HG02798 (cell line): Measurements from ENCODE around the gene GIMAP1.
"Not testable (repeated sequence)": the region's sequence is repeated elsewhere in the genome, so short reads cannot be mapped to it uniquely, and the experiment has no call there.

Experiments used
- ATAC-seq: cut with Tn5 transposase; IDR thresholded peaks from one replicate; pipeline ENCODE4 v1.9.1; 2021; ENCODE audit warnings: mild to moderate bottlenecking; ENCODE audit not compliant: unreplicated experiment, poor library complexity

The GIMAP1 gene

GRCh38 chr7:150716368-150716767 lies at the start of gene GIMAP1:
TSS of gene GIMAP1 (plus strand) at chr7:150716613. CDS start at chr7:150719048, 2,435 bp downstream.
- peak; percentile 44 for ATAC-seq

DNA sequence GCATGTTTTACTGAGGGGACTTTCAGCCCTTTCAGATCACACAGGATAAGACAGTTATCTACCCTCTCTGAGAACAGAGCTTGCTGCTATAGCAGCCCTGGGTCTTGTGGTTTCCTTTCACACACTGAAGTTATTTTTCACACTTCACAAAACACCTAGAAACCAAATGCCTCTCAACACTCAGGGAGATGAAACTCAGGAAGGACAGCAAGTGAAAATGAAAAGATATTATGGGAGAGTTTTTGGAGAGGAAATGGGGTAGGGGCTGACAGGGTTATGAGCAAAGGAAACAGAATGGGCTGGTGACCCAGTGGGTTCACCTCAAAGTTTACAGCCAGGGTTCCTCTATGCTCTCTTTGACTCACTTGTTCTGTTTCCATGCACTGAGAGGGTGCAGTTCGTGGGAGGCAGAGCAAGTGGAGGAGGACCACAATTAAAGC lies 47.9 kb upstream of the GIMAP1 start:
- peak; percentile 82 for ATAC-seq

- no peak for ATAC-seq
These were observed 47.4 kb upstream of the GIMAP1 start for GRCh38 chr7:150668977-150669376.

DNA sequence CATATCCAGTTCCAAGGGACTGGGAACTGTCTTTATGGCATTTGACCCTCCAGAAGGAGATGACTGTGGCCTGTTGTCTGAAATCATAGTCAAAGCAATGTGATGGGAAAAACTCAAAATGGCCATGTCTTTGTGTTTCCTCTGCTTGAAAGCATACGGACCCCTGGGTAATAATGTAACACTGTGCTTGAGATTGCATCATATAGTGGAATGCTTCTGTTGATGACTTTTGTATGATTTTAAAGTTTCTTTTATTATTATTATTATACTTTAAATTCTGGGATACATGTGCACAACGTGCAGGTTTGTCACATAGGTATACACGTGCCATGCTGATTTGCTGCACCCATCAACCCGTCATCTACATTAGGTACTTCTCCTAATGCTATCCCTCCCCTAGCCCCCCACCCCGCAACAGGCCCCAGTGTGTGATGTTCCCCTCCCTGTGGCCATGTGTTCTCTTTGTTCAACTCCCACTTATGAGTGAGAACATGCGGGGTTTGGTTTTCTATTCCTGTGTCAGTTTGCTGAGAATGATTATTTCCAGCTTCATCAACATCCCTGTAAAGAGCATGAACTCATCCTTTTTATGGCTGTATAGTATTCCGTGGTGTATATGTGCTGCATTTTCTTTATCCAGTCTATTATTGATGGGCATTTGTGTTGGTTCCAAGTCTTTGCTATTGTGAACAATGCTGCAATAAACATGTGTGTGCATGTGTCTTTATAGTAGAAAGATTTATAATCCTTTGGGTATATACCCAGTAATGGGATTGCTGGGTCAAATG lies 44.4 kb upstream of the GIMAP1 start:
- not testable (repeated sequence) for ATAC-seq

- ATAC-seq = no peak
These were observed 40.7 kb upstream of the GIMAP1 start for GRCh38 chr7:150675714-150676113.

GRCh38 chr7:150676276-150676675 lies 40.1 kb upstream of the GIMAP1 start:
- ATAC-seq = not testable (repeated sequence)

- not testable (repeated sequence) for ATAC-seq
These were observed 39.6 kb upstream of the GIMAP1 start for GRCh38 chr7:150676854-150677253.

- not testable (repeated sequence) for ATAC-seq
These were observed 37.8 kb upstream of the GIMAP1 start for GRCh38 chr7:150678601-150679000.

DNA sequence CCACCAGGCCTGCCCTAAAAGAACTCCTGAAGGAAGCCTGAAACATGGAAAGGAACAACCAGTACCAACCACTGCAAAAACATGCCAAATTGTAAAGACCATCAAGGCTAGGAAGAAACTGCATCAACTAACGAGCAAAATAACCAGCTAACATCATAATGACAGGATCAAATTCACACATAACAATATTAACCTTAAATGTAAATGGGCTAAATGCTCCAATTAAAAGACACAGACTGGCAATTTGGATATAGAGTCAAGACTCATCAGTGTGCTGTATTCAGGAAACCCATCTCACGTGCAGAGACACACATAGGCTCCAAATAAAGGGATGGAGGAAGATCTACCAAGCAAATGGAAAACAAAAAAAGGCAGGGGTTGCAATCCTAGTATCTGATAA lies 36.0 kb upstream of the GIMAP1 start:
- not testable (repeated sequence) for ATAC-seq

DNA sequence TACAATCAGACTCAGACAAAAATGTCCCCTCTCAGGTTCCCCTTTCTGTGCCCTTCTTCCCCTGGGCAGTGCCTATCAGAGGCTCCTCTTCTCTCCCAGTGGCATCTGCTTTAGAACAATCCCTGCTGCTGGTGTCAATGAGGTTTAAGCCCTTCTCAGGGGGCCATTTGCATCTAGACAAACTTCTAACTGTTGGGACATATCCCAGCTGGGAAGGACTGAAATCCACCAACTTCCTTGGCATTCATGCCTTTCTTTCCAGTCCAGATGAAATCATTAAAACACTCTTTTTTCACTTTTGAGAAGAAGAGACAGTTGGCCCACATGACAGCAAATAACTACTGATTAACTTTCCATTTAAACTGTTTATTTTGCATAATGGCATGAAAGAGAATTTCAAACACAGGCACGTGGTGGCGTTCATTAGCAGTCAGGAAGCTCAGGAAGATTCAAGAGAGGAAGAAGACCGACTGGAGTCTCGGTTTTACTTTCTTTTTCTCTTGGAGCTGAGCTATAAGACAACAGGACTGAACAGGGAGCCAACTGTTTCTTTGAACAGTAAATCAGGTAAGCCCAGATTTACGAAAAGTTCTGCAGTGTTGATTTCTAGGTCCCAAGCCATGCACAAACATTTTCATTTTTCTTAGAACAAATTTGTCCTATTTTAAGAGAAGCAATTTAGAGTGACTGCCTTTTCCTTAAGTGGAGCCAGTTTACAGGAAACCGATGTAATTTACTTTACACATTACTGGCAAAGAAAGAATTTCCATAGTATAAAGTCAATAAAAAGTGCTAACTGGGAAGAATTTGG lies 31.0 kb upstream of the GIMAP1 start, which contains the start of gene GIMAP2:
Gene GIMAP2, plus strand, starts transcription at position 488 of the 811 bp plus-strand sequence. CDS start 1,354 bp downstream, outside the sequence.
- ATAC-seq = peak; percentile 96

- ATAC-seq = no peak
These were observed 30.3 kb upstream of the GIMAP1 start for GRCh38 chr7:150686030-150686631.

GRCh38 chr7:150688630-150689029 lies 27.8 kb upstream of the GIMAP1 start:
- ATAC-seq = no peak

GRCh38 chr7:150695654-150696053 lies 20.8 kb upstream of the GIMAP1 start:
- no peak for ATAC-seq

DNA sequence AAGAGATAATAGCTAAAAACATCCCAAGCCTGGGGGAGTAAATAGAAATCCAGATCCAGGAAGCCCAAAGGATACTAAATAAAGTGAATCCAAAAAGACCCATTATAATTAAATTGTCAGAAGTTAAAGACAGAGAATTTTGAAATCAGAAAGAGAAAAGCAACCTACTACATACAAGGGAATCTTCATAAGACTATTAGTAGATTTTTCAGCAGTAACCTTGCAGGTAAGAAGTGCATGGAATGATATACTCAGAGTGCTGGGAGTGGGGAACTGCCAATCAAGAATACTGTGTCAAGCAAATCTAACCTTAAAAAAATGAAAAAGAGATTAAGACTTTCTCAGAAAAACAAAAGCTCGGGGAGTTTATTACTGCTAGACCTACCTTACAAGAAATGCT lies 13.2 kb upstream of the GIMAP1 start:
- no peak for ATAC-seq

DNA sequence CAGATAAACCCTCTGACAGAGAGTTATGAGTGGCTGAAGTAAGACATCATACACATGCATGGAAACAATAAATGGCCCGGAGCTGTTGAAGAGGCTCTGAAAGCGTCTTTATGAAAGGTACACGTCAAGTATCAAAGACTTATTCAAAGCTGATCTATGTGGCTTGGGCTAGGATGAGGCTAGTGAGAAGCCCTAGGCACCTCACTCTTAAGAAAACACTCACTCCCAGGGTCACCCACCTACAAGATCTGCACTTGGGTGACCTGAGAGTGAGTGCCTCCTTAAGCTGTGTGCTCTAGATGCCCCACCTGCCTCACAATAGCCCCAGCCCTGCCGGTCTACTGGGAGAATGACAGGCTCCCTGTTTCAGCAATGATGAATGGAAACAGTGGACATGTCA lies 1.1 kb upstream of the GIMAP1 start:
- ATAC-seq = no peak

- ATAC-seq = no peak
These were observed 675 bp upstream of the GIMAP1 start for GRCh38 chr7:150715738-150716137.

- ATAC-seq = no peak
These were observed 526 bp downstream of the GIMAP1 start for GRCh38 chr7:150716939-150717338.

DNA sequence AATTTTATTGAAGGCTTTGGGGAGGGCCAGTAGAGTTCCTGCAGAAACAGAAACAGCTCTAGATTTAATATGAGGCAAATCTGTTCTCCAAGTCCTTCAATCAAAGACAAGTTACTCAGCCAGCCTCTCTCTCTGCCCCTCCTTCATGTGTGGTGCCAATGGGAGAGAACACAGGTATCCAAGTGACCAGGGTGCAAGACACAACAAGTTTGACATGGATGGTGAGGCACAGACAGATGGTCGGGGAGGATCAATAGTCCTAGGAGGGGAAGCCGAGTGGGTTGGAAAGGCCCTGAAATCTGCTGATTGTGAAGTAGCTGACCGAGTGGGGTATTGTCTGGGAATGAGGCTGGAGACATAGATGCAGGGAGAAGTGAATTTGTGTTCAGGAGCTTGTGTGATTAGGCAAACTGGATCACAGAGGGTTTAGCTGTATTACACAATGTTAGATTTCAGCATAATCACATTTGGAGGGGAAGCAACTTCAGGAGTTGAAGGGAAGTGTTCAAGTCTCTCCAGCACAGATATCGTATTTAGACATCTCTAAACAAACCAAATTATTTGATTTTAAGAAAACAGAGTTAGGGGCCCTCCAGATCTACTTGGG lies 1.5 kb downstream of the GIMAP1 start:
- ATAC-seq = no peak

DNA sequence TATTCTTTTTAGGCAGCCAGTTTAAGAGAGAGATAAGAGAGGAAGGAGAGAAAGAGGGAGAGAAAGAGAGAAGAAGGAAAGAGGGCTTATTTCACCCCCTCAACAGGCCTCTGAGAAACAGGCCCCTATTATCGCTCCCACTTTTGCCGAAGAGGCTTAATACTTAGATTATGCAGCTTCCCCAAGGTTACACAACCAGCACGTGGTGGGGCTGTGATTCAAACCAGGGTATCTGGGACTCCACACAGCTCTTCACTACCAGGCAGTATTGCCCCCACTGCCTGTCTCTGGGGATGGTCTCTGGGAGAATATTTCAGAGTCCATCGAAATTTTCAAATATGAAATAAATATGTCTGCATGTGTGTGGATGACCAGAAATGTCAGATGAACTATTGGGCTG lies 3.0 kb downstream of the GIMAP1 start:
- no peak for ATAC-seq
